BJ (cell line): ENCODE measurements around the gene RAI1. TPM values are rescaled to one million over a fixed set of nuclear protein-coding genes. Genes with fewer than 3 reads are reported as not detected.

Source experiments
- CTCF ChIA-PET: fragments of 350-600 bp; formaldehyde crosslinking; extraction: SDS; loops from one replicate; lab custom pipeline; 2021; ENCODE audit warnings: antibody characterized with exemption, inconsistent platforms; lab: Yijun Ruan, JAX
- POLR2A ChIA-PET: fragments of 300-600 bp; sonication (Branson Sonifier 250); formaldehyde crosslinking; extraction: SDS; loops from one replicate; lab custom pipeline; 2021; ENCODE audit warnings: antibody characterized with exemption; lab: Charles Lee
- DNase-seq: peaks from one replicate; pipeline ENCODE4 v3.0.0-alpha.2; 2011; ENCODE audit warnings: low read depth
- H3K27me3 ChIP-seq: 2 replicates; pipeline ENCODE4 v1.6.0; 2011; ENCODE audit warnings: low read length; ENCODE audit not compliant: control insufficient read depth, insufficient read depth
- H3K36me3 ChIP-seq: 2 replicates; pipeline ENCODE4 v1.5.1; 2011; ENCODE audit warnings: low read length; ENCODE audit not compliant: control insufficient read depth, insufficient read depth
- H3K4me3 ChIP-seq: 2 replicates; pipeline ENCODE4 v1.5.1; 2011; ENCODE audit warnings: low read depth, mild to moderate bottlenecking, control low read depth, low read length
- CTCF ChIP-seq: IDR thresholded peaks from 2 replicates; pipeline ENCODE4 v1.5.1; 2011; ENCODE audit warnings: low read depth, mild to moderate bottlenecking, control low read depth, inconsistent platforms, low read length, moderate library complexity; ENCODE audit not compliant: insufficient read depth
- polyA plus RNA-seq: library from polyadenylated mRNA; depleted of rRNA; stranded (reverse); fragments of >200 nt; gene quantifications from 2 replicates; pipeline ENCODE4 v1.2.3, GENCODE V29; 2011

RAI1 gene
- polyA plus RNA-seq, 1 experiment = 2.4 TPM

GRCh38 chr17:17701112-17701511 is 19.9 kb downstream of the RAI1 start:
- CTCF ChIA-PET = no interaction called here
- TF ChIP-seq CTCF = no peak
- no peak overlapping the region for H3K4me3 ChIP-seq
- no peak for DNase-seq
- POLR2A ChIA-PET = no interaction called here
- H3K36me3 ChIP-seq = peaks cover 9% of the 10 kb centered on the region
- H3K27me3 ChIP-seq = no peaks in the 10 kb centered on the region

GRCh38 chr17:17701658-17702057 is 20.4 kb downstream of the RAI1 start:
- Histone ChIP-seq H3K36me3 (peaks cover 9% of the 10 kb centered on the region), H3K4me3 (no peak overlapping the region), H3K27me3 (no peaks in the 10 kb centered on the region)
- ChIA-PET CTCF (no interaction called here), POLR2A (interaction anchor here (0.6 kb wide), 1 partner anchor 212 kb away, joined by 4 read pairs; no protein-coding TSS in a partner anchor)
- no peak for TF ChIP-seq CTCF
- no peak for DNase-seq

- no peak for TF ChIP-seq CTCF
- ChIA-PET POLR2A (no interaction called here), CTCF (no interaction called here)
- DNase-seq = no peak
- H3K27me3 ChIP-seq = no peaks in the 10 kb centered on the region
- H3K4me3 ChIP-seq = no peak overlapping the region
- peaks cover 9% of the 10 kb centered on the region for H3K36me3 ChIP-seq
Measured at GRCh38 chr17:17702449-17703139, 21.3 kb downstream of the RAI1 start.

GRCh38 chr17:17703140-17703919 is 22.1 kb downstream of the RAI1 start:
- Histone ChIP-seq H3K27me3 (no peaks in the 10 kb centered on the region), H3K36me3 (peaks cover 9% of the 10 kb centered on the region), H3K4me3 (no peak overlapping the region)
- CTCF ChIA-PET = no interaction called here
- POLR2A ChIA-PET = no interaction called here
- TF ChIP-seq CTCF = no peak
- DNase-seq = no peak

- DNase-seq = no peak
- POLR2A ChIA-PET = no interaction called here
- no peak overlapping the region for H3K4me3 ChIP-seq
- peaks cover 9% of the 10 kb centered on the region for H3K36me3 ChIP-seq
- no peak for TF ChIP-seq CTCF
- H3K27me3 ChIP-seq = no peaks in the 10 kb centered on the region
- CTCF ChIA-PET = no interaction called here
Measured at GRCh38 chr17:17704931-17705330, 23.7 kb downstream of the RAI1 start.
